Type B pancreatic cell (in vitro differentiated cells): ENCODE data around the gene HLA-A. TPM values are rescaled to one million over a fixed set of nuclear protein-coding genes. Genes with fewer than 3 reads are reported as not detected.

Source experiments
- DNase-seq: peaks from one replicate; pipeline ENCODE4 v3.0.0; 2021; ENCODE audit warnings: mixed read lengths; ENCODE audit not compliant: unreplicated experiment; ENCODE audit errors: extremely low spot score
- H3K27ac Mint-ChIP-seq: 2 replicates; pipeline ENCODE4 v1.8.0; 2021; ENCODE audit warnings: mild to moderate bottlenecking, mixed read lengths
- H3K27me3 Mint-ChIP-seq: 2 replicates; pipeline ENCODE4 v1.8.0; 2021; ENCODE audit warnings: mixed read lengths
- H3K36me3 Mint-ChIP-seq: 2 replicates; pipeline ENCODE4 v1.8.0; 2021; ENCODE audit warnings: mixed read lengths
- H3K4me1 Mint-ChIP-seq: one replicate; pipeline ENCODE4 v1.8.0; 2021; ENCODE audit warnings: mixed read lengths; ENCODE audit not compliant: unreplicated experiment
- H3K4me3 Mint-ChIP-seq: 2 replicates; pipeline ENCODE4 v1.8.0; 2021; ENCODE audit warnings: mild to moderate bottlenecking, mixed read lengths
- H3K9me3 Mint-ChIP-seq: 2 replicates; pipeline ENCODE4 v1.8.0; 2021; ENCODE audit warnings: mixed read lengths
- total RNA-seq: library from RNA; stranded (reverse); gene quantifications from 2 replicates; pipeline ENCODE4 v1.2.1, GENCODE V29; 2021; ENCODE audit warnings: low replicate concordance
- TF ChIP-seq, protein P1 (sequence below): fragments of 200-600 bp; sonication (generic); conservative IDR thresholded peaks from 2 replicates; pipeline ENCODE4 v1.5.0; 2021; ENCODE audit warnings: antibody characterized with exemption, mild to moderate bottlenecking

The HLA-A gene
- total RNA-seq, 1 donor from 2014 or later: 183 TPM

DNA sequence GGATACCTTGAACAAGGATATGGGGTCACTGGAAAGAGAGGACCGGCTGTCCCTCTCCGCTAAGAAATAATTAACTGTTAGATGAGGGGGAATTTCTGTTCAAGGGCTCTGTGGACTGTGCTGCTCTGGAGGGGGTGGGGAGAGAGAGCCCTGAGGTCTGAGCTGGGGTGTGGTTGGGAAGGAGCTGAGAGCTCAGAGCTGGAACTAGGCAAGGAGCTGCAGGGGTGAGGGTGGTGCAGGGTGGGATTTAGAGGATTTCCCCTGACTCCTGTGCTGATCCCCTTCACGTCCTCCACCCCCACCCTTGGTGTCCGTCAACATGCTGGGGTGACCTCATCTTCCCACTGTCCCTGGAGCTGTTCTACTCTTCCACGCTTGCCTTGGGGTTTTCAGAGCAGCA, 52.5 kb downstream of the HLA-A start:
- TF ChIP-seq, protein P1, sequence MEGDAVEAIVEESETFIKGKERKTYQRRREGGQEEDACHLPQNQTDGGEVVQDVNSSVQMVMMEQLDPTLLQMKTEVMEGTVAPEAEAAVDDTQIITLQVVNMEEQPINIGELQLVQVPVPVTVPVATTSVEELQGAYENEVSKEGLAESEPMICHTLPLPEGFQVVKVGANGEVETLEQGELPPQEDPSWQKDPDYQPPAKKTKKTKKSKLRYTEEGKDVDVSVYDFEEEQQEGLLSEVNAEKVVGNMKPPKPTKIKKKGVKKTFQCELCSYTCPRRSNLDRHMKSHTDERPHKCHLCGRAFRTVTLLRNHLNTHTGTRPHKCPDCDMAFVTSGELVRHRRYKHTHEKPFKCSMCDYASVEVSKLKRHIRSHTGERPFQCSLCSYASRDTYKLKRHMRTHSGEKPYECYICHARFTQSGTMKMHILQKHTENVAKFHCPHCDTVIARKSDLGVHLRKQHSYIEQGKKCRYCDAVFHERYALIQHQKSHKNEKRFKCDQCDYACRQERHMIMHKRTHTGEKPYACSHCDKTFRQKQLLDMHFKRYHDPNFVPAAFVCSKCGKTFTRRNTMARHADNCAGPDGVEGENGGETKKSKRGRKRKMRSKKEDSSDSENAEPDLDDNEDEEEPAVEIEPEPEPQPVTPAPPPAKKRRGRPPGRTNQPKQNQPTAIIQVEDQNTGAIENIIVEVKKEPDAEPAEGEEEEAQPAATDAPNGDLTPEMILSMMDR: no peak

DNA sequence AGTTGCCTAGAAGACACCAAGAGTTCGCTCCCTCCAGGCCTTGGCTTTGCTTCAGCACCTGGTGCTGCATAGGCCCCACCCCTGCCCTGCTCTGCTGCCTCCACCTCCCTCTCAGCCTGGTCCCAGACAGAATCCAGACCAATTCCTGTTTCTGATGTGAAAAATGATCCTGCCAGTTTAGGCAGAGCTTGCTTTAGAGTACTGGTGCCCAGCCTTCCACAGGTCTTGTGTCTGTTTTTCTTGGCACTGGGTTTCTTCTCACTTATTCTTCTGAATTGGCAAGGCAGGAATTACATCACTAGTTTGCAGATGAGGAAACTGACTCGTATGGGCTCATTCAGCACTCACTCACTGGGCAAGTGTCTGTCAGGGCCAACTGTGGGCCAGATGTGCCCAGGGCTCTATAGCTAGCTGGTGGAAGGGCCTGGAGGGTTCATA, 53.0 kb downstream of the HLA-A start:
- no peak overlapping the region for H3K4me3 Mint-ChIP-seq
- no peaks in the 10 kb centered on the region for H3K9me3 Mint-ChIP-seq

More for the DNA sequence above, 52.5 kb downstream of the HLA-A start:
- no peaks in the 10 kb centered on the region for H3K9me3 Mint-ChIP-seq
- H3K36me3 Mint-ChIP-seq: no peaks in the 10 kb centered on the region
- H3K27ac Mint-ChIP-seq: no peak overlapping the region
- H3K4me1 Mint-ChIP-seq: no peaks in the 10 kb centered on the region
- no peak overlapping the region for H3K4me3 Mint-ChIP-seq
- DNase-seq: no peak
- peaks cover 44% of the 10 kb centered on the region for H3K27me3 Mint-ChIP-seq

More for the DNA sequence above, 53.0 kb downstream of the HLA-A start:
- no peaks in the 10 kb centered on the region for H3K36me3 Mint-ChIP-seq
- TF ChIP-seq, protein P1: no peak
- H3K27ac Mint-ChIP-seq: no peak overlapping the region
- DNase-seq: no peak
- H3K4me1 Mint-ChIP-seq: no peaks in the 10 kb centered on the region
- H3K27me3 Mint-ChIP-seq: peaks cover 42% of the 10 kb centered on the region

Other genes starting within 250 kb of the HLA-A start
- 2.8 and 13.2 TPM in 2 replicates for gene HLA-F, start 219.1 kb upstream of the HLA-A start, total RNA-seq
- 4.6 and 8.3 TPM in 2 replicates for gene HLA-G, start 114.7 kb upstream of the HLA-A start, total RNA-seq
- gene POLR1H, start 118.7 kb downstream of the HLA-A start, total RNA-seq: 23.7 and 37.3 TPM in 2 replicates
- gene PPP1R11, start 124.7 kb downstream of the HLA-A start, total RNA-seq: 40.0 and 48.6 TPM in 2 replicates
- gene RNF39, start 133.2 kb downstream of the HLA-A start, total RNA-seq: 1.5 TPM in 2 replicates
- gene TRIM31, start 170.6 kb downstream of the HLA-A start, total RNA-seq: 1.8 and 3.8 TPM in 2 replicates
- 0.17 TPM in 1 of 2 replicates, not detected in the other for gene TRIM40, start 193.6 kb downstream of the HLA-A start, total RNA-seq
- 0.17 TPM in 1 of 2 replicates, not detected in the other for gene TRIM10, start 218.7 kb downstream of the HLA-A start, total RNA-seq
- gene TRIM15, start 221.0 kb downstream of the HLA-A start, total RNA-seq: 0.92 and 1.4 TPM in 2 replicates